ENCODE results near the gene NSG2.

Gene NSG2

DNA sequence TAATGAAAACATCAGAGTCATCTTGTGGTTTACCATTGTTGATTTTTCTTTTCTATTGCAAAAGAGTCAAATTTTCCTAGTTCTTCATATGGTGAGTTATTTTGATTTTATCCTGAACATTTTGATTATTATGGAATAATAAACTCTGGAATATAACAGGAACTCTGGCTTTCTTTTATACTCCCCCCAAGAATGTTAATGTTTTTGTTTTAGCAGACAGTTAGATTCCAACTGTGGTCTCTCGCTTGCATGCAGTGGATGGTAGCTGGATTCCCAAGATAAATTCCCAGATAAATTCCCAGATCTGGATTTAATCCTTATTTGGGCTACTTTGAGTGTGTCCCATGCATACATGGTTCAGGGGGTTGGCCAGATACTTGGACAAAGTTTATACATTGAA lies 109.8 kb downstream of the NSG2 start:
- DNase-seq, result no peak

DNA sequence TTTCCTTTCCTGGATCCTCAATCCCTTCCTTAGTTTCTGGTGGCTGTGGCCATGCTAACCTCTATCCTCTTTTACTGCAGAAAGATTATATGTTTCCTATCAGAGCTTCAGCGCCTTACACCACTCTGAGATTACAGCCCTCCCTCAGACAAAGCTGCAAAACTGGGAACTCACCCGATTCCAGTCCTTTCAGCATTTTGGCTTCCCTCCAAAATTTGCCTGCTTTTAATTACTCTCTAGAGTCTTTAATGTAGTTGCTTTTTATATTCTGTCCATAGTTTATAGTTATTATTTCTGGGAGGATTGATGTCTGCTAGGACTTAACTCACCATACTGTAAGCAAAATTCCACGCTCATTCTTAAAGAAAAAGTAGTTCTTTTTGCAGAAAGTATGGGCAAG lies 110.2 kb downstream of the NSG2 start:
- DNase-seq, result no peak

DNA sequence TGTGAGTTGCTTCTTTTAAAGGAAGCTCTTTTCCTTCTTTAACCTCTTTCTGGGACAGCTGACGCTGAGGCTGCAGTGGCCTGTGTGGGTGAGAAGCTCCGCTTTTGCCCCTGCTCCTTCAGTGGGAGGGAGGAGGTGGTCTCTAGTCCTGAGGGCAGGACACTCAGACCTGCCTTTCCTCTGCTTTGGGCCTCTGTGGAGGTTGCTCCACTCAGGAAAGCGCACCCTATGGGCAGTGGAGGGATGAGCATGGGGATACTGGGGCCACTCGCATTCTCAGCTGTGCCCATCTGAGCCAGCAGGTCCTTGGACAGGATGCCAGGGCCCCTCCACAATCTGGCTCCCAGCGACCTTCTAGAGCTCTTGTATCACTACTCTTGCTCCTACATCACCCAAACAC lies 111.5 kb downstream of the NSG2 start:
- DNase-seq, result no peak

Measured in CD4-positive, alpha-beta T cell treated with Interleukin-15 for 1 hour (primary cell).